HEK293 (cell line): ENCODE data around the gene TCF7L2.
A peak's percentile ranks its signal among the peaks of the same experiment; 100 is the strongest.

Experiments used
- KLF10 ChIP-seq: fragments of 450-650 bp; IDR thresholded peaks from 2 replicates; pipeline ENCODE4 v1.5.1; 2018; ENCODE audit warnings: missing biosample characterization, mild to moderate bottlenecking, missing genetic modification characterization
- PRDM1 ChIP-seq: fragments of 450-650 bp; formaldehyde crosslinking; IDR thresholded peaks from 2 replicates; pipeline ENCODE4; 2016; ENCODE audit warnings: missing biosample characterization, missing genetic modification characterization
- ZBTB1 ChIP-seq: fragments of 450-650 bp; formaldehyde crosslinking; IDR thresholded peaks from 2 replicates; pipeline ENCODE4 v1.5.1; 2016; ENCODE audit warnings: missing biosample characterization, missing genetic modification characterization
- ZBTB17 ChIP-seq: fragments of 450-650 bp; formaldehyde crosslinking; IDR thresholded peaks from 2 replicates; pipeline ENCODE4 v1.5.1; 2016; ENCODE audit warnings: missing biosample characterization, missing genetic modification characterization
- ZBTB7A ChIP-seq: fragments of 450-650 bp; formaldehyde crosslinking; IDR thresholded peaks from 2 replicates; pipeline ENCODE4 v1.5.1; 2016; ENCODE audit warnings: low read depth, missing biosample characterization, missing genetic modification characterization
- ZNF23 ChIP-seq: fragments of 450-650 bp; formaldehyde crosslinking; IDR thresholded peaks from 2 replicates; pipeline ENCODE4 v1.5.1; 2016; ENCODE audit warnings: missing biosample characterization, missing genetic modification characterization, borderline replicate concordance
- ZNF248 ChIP-seq: fragments of 450-650 bp; formaldehyde crosslinking; IDR thresholded peaks from 2 replicates; pipeline ENCODE4 v1.5.1; 2017; ENCODE audit warnings: missing biosample characterization, missing genetic modification characterization
- ZNF350 ChIP-seq: fragments of 450-650 bp; formaldehyde crosslinking; IDR thresholded peaks from 2 replicates; pipeline ENCODE4 v1.5.0; 2017; ENCODE audit warnings: missing biosample characterization, mild to moderate bottlenecking, missing genetic modification characterization
- ZNF404 ChIP-seq: fragments of 450-650 bp; formaldehyde crosslinking; IDR thresholded peaks from 2 replicates; pipeline ENCODE4 v1.5.1; 2017; ENCODE audit warnings: missing biosample characterization, missing genetic modification characterization
- ZNF473 ChIP-seq: fragments of 450-650 bp; formaldehyde crosslinking; IDR thresholded peaks from 2 replicates; pipeline ENCODE4 v1.5.1; 2017; ENCODE audit warnings: missing biosample characterization, missing genetic modification characterization
- ZNF521 ChIP-seq: fragments of 450-650 bp; formaldehyde crosslinking; IDR thresholded peaks from 2 replicates; pipeline ENCODE4 v1.5.1; 2017; ENCODE audit warnings: missing biosample characterization, mild to moderate bottlenecking, missing genetic modification characterization
- ZNF529 ChIP-seq: fragments of 450-650 bp; formaldehyde crosslinking; IDR thresholded peaks from 2 replicates; pipeline ENCODE4 v1.5.1; 2017; ENCODE audit warnings: missing genetic modification characterization, missing biosample characterization; ENCODE audit not compliant: insufficient replicate concordance
- ZNF555 ChIP-seq: fragments of 450-650 bp; formaldehyde crosslinking; conservative IDR thresholded peaks from 2 replicates; pipeline ENCODE4 v1.5.1; 2017; ENCODE audit warnings: missing biosample characterization, mild to moderate bottlenecking, missing genetic modification characterization, inconsistent platforms
- ZNF585B ChIP-seq: fragments of 450-650 bp; formaldehyde crosslinking; IDR thresholded peaks from 2 replicates; pipeline ENCODE4 v1.5.1; 2016; ENCODE audit warnings: missing biosample characterization, missing genetic modification characterization
- ZNF600 ChIP-seq: fragments of 450-650 bp; formaldehyde crosslinking; IDR thresholded peaks from 2 replicates; pipeline ENCODE4 v1.5.1; 2016; ENCODE audit warnings: missing biosample characterization, missing genetic modification characterization
- ZXDB ChIP-seq: fragments of 450-650 bp; formaldehyde crosslinking; IDR thresholded peaks from 2 replicates; pipeline ENCODE4 v1.5.1; 2016; ENCODE audit warnings: missing biosample characterization, missing genetic modification characterization
- TF ChIP-seq, protein P1 (sequence below): fragments of 450-650 bp; formaldehyde crosslinking; IDR thresholded peaks from 2 replicates; pipeline ENCODE4 v1.5.1; 2016; ENCODE audit warnings: missing biosample characterization, missing genetic modification characterization
- TF ChIP-seq, protein P2 (sequence below): fragments of 450-650 bp; formaldehyde crosslinking; IDR thresholded peaks from 2 replicates; pipeline ENCODE4 v1.5.1; 2017; ENCODE audit warnings: missing biosample characterization, mild to moderate bottlenecking, missing genetic modification characterization, moderate library complexity
- TF ChIP-seq, protein P3 (sequence below): fragments of 450-650 bp; IDR thresholded peaks from 2 replicates; pipeline ENCODE4 v1.5.1; 2018; ENCODE audit warnings: missing biosample characterization, mild to moderate bottlenecking, missing genetic modification characterization
- TF ChIP-seq, protein P4 (sequence below): IDR thresholded peaks from 2 replicates; pipeline ENCODE4 v1.6.1; 2011; ENCODE audit warnings: mild to moderate bottlenecking, low read depth, low read length, borderline replicate concordance
- TF ChIP-seq, protein P5 (sequence below): fragments of 450-650 bp; formaldehyde crosslinking; IDR thresholded peaks from 2 replicates; pipeline ENCODE4 v1.5.1; 2017; ENCODE audit warnings: missing biosample characterization, missing genetic modification characterization
- TF ChIP-seq, protein P6 (sequence below): fragments of 450-650 bp; formaldehyde crosslinking; IDR thresholded peaks from 2 replicates; pipeline ENCODE4 v1.5.1; 2016; ENCODE audit warnings: missing biosample characterization, missing genetic modification characterization
- TF ChIP-seq, protein P7 (sequence below): fragments of 450-650 bp; formaldehyde crosslinking; IDR thresholded peaks from 2 replicates; pipeline ENCODE4 v1.5.1; 2017; ENCODE audit warnings: missing biosample characterization, missing genetic modification characterization
- TF ChIP-seq, protein P8 (sequence below): fragments of 450-650 bp; formaldehyde crosslinking; IDR thresholded peaks from 2 replicates; pipeline ENCODE4 v1.5.1; 2016; ENCODE audit warnings: missing biosample characterization, missing genetic modification characterization
- TF ChIP-seq, protein P9 (sequence below): fragments of 450-650 bp; formaldehyde crosslinking; IDR thresholded peaks from 2 replicates; pipeline ENCODE4 v1.5.1; 2016; ENCODE audit warnings: missing biosample characterization, missing genetic modification characterization

TCF7L2 gene

DNA sequence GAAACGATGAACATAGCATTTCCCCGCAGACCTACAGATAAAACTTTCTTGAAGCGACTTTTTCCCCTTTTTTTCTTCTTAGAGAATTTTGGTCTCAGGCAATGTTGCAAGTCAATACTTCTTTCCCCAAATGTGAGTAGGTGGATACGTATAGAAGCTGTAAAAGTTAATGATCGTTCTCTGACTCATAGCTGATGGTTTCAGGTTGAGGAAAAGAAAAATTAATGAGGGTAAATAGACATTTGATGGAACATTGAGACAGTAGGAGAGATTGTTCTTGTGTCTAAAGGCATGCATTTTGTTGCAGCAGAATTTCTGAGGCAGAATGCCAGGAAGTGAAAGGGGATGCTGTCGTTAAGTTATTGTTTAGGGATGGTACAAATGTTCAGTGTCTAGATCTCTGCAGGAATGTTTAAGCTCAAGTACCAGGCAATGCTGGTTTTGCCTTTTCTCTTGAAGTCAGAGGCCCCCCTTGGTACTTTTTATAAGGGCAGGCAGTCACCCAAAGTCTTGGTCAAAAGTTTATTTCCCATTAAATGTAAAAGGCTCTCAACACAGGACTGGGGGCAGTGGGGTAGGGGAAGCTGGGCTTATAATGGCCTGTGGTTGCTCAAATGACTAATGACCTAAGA is 9.3 kb downstream of the TCF7L2 start (continued):
- no peak for TF ChIP-seq ZNF521 (tag by site-specific recombination)
- TF ChIP-seq, protein P1, sequence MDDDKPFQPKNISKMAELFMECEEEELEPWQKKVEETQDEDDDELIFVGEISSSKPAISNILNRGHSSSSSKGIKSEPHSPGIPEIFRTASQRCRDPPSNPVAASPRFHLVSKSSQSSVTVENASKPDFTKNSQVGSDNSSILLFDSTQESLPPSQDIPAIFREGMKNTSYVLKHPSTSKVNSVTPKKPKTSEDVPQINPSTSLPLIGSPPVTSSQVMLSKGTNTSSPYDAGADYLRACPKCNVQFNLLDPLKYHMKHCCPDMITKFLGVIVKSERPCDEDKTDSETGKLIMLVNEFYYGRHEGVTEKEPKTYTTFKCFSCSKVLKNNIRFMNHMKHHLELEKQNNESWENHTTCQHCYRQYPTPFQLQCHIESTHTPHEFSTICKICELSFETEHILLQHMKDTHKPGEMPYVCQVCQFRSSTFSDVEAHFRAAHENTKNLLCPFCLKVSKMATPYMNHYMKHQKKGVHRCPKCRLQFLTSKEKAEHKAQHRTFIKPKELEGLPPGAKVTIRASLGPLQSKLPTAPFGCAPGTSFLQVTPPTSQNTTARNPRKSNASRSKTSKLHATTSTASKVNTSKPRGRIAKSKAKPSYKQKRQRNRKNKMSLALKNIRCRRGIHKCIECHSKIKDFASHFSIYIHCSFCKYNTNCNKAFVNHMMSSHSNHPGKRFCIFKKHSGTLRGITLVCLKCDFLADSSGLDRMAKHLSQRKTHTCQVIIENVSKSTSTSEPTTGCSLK = no peak
- TF ChIP-seq, protein P2, sequence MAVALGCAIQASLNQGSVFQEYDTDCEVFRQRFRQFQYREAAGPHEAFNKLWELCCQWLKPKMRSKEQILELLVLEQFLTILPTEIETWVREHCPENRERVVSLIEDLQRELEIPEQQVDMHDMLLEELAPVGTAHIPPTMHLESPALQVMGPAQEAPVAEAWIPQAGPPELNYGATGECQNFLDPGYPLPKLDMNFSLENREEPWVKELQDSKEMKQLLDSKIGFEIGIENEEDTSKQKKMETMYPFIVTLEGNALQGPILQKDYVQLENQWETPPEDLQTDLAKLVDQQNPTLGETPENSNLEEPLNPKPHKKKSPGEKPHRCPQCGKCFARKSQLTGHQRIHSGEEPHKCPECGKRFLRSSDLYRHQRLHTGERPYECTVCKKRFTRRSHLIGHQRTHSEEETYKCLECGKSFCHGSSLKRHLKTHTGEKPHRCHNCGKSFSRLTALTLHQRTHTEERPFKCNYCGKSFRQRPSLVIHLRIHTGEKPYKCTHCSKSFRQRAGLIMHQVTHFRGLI (tag by site-specific recombination) = no peak
- TF ChIP-seq, protein P3, sequence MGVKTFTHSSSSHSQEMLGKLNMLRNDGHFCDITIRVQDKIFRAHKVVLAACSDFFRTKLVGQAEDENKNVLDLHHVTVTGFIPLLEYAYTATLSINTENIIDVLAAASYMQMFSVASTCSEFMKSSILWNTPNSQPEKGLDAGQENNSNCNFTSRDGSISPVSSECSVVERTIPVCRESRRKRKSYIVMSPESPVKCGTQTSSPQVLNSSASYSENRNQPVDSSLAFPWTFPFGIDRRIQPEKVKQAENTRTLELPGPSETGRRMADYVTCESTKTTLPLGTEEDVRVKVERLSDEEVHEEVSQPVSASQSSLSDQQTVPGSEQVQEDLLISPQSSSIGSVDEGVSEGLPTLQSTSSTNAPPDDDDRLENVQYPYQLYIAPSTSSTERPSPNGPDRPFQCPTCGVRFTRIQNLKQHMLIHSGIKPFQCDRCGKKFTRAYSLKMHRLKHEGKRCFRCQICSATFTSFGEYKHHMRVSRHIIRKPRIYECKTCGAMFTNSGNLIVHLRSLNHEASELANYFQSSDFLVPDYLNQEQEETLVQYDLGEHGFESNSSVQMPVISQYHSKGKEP = peak; percentile 97
- no peak for TF ChIP-seq ZNF248 (tag by site-specific recombination)
- TF ChIP-seq, protein P4, sequence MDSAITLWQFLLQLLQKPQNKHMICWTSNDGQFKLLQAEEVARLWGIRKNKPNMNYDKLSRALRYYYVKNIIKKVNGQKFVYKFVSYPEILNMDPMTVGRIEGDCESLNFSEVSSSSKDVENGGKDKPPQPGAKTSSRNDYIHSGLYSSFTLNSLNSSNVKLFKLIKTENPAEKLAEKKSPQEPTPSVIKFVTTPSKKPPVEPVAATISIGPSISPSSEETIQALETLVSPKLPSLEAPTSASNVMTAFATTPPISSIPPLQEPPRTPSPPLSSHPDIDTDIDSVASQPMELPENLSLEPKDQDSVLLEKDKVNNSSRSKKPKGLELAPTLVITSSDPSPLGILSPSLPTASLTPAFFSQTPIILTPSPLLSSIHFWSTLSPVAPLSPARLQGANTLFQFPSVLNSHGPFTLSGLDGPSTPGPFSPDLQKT = no peak
- TF ChIP-seq, protein P5, sequence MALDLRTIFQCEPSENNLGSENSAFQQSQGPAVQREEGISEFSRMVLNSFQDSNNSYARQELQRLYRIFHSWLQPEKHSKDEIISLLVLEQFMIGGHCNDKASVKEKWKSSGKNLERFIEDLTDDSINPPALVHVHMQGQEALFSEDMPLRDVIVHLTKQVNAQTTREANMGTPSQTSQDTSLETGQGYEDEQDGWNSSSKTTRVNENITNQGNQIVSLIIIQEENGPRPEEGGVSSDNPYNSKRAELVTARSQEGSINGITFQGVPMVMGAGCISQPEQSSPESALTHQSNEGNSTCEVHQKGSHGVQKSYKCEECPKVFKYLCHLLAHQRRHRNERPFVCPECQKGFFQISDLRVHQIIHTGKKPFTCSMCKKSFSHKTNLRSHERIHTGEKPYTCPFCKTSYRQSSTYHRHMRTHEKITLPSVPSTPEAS (tag by site-specific recombination) = no peak
- TF ChIP-seq ZNF555 (tag by site-specific recombination) = no peak
- TF ChIP-seq ZBTB7A (tag by site-specific recombination) = no peak
- peak; percentile 52; the same call in 1 of the 2 replicates for TF ChIP-seq ZBTB17 (tag by site-specific recombination)
- peak; percentile 55; the same call in 1 of the 2 replicates for TF ChIP-seq ZXDB (tag by site-specific recombination)
- TF ChIP-seq, protein P6, sequence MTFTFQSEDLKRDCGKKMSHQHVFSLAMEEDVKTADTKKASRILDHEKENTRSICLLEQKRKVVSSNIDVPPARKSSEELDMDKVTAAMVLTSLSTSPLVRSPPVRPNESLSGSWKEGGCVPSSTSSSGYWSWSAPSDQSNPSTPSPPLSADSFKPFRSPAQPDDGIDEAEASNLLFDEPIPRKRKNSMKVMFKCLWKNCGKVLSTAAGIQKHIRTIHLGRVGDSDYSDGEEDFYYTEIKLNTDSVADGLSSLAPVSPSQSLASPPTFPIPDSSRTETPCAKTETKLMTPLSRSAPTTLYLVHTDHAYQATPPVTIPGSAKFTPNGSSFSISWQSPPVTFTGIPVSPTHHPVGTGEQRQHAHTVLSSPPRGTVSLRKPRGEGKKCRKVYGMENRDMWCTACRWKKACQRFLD (tag by site-specific recombination) = no peak
- TF ChIP-seq, protein P7, sequence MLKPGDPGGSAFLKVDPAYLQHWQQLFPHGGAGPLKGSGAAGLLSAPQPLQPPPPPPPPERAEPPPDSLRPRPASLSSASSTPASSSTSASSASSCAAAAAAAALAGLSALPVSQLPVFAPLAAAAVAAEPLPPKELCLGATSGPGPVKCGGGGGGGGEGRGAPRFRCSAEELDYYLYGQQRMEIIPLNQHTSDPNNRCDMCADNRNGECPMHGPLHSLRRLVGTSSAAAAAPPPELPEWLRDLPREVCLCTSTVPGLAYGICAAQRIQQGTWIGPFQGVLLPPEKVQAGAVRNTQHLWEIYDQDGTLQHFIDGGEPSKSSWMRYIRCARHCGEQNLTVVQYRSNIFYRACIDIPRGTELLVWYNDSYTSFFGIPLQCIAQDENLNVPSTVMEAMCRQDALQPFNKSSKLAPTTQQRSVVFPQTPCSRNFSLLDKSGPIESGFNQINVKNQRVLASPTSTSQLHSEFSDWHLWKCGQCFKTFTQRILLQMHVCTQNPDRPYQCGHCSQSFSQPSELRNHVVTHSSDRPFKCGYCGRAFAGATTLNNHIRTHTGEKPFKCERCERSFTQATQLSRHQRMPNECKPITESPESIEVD (tag by site-specific recombination) = peak; percentile 98
- TF ChIP-seq ZNF529 (tag by site-specific recombination) = no peak
- peak; percentile 60; the same call in 1 of the 2 replicates for TF ChIP-seq KLF10
- TF ChIP-seq ZBTB1 (tag by site-specific recombination) = no peak
- TF ChIP-seq, protein P8, sequence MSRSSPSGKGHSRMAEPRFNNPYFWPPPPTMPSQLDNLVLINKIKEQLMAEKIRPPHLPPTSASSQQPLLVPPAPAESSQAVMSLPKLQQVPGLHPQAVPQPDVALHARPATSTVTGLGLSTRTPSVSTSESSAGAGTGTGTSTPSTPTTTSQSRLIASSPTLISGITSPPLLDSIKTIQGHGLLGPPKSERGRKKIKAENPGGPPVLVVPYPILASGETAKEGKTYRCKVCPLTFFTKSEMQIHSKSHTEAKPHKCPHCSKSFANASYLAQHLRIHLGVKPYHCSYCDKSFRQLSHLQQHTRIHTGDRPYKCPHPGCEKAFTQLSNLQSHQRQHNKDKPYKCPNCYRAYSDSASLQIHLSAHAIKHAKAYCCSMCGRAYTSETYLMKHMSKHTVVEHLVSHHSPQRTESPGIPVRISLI = no peak; the same call in 1 of the 2 replicates
- 0 out of 2 replicates have a peak, but pooled peaks have one; percentile 33 for TF ChIP-seq ZNF600 (tag by site-specific recombination)
- TF ChIP-seq ZNF23 (tag by site-specific recombination) = no peak
- no peak for TF ChIP-seq ZNF473 (tag by site-specific recombination)
- TF ChIP-seq ZNF350 (tag by site-specific recombination) = no peak
- peak; percentile 89 for TF ChIP-seq PRDM1 (tag by site-specific recombination)
- TF ChIP-seq ZNF585B (tag by site-specific recombination) = no peak
- no peak for TF ChIP-seq ZNF404 (tag by site-specific recombination)
- TF ChIP-seq, protein P9, sequence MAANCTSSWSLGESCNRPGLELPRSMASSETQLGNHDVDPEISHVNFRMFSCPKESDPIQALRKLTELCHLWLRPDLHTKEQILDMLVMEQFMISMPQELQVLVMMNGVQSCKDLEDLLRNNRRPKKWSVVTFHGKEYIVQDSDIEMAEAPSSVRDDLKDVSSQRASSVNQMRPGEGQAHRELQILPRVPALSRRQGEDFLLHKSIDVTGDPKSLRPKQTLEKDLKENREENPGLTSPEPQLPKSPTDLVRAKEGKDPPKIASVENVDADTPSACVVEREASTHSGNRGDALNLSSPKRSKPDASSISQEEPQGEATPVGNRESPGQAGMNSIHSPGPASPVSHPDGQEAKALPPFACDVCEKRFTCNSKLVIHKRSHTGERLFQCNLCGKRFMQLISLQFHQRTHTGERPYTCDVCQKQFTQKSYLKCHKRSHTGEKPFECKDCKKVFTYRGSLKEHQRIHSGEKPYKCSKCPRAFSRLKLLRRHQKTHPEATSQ (tag by site-specific recombination) = no peak
